Prostate gland (tissue), 2 donors: ENCODE measurements around the gene TLK2. TPM values are rescaled to one million over a fixed set of nuclear protein-coding genes. Genes with fewer than 3 reads are reported as not detected.
A peak's percentile ranks its signal among the peaks of the same experiment; 100 is the strongest.

Experiments used
- DNase-seq: peaks from one replicate; pipeline ENCODE4 v3.0.0-alpha.2; 2019; ENCODE audit warnings: low spot score
- H3K27ac ChIP-seq, 2 donors: fragments of 200-600 bp; sonication (generic); 2 replicates each; pipeline ENCODE4 v1.5.1; 2017 to 2019
- H3K27me3 ChIP-seq: fragments of 200-600 bp; sonication (generic); replicated peaks from 2 replicates; pipeline ENCODE4 v1.5.1; 2019; ENCODE audit not compliant: insufficient read depth
- H3K36me3 ChIP-seq, 2 donors: fragments of 200-600 bp; sonication (generic); 1 replicate in 1 of 2; 2 replicates in 1 of 2; pipeline versions ENCODE4 v1.5.1 to v1.8.1; 2017 to 2019
- H3K4me1 ChIP-seq: fragments of 200-600 bp; sonication (generic); replicated peaks from 2 replicates; pipeline ENCODE4 v1.5.1; 2019
- H3K4me3 ChIP-seq, 2 donors: fragments of 200-600 bp; sonication (generic); 2 replicates each; pipeline ENCODE4 v1.5.1; 2017 to 2019
- H3K9me3 ChIP-seq: fragments of 200-600 bp; sonication (generic); 2 replicates; pipeline ENCODE4 v1.5.1; 2017
- POLR2A ChIP-seq: fragments of 450-650 bp; IDR thresholded peaks from one replicate; pipeline ENCODE4 v1.6.1; 2016; ENCODE audit warnings: antibody characterized with exemption, mild to moderate bottlenecking
- POLR2AphosphoS5 ChIP-seq: sonication (generic); formaldehyde crosslinking; IDR thresholded peaks from one replicate; pipeline ENCODE4 v1.6.1; 2017; ENCODE audit warnings: antibody characterized with exemption
- WGBS: methylation state at CpG from one replicate; pipeline ENCODE4 v1.1.5; 2018; 5-methylcytosine and 5-hydroxymethylcytosine counted together
- intact Hi-C: fragments of 100-400 bp; cut with DNase I; formaldehyde crosslinking; loops from one replicate; pipeline ENCODE4 v1.14.2; 2022
- total RNA-seq, 2 donors: library from RNA; depleted of rRNA; stranded (reverse); fragments of >200 nt; gene quantifications; one replicate each; pipeline ENCODE4 v1.1.0, GENCODE V29; 2016
- TF ChIP-seq, protein P1 (sequence below), 4 experiments: fragments of 200-600 bp in 2 of 4; fragments of 450-650 bp in 2 of 4; sonication (generic) in 2 of 4; IDR thresholded peaks; 1 replicate in 3 of 4; 2 replicates in 1 of 4; pipeline ENCODE4 v1.5.1; 2016 to 2019; ENCODE audit warnings: antibody characterized with exemption in 4 of 4, mild to moderate bottlenecking in 2 of 4, moderate library complexity in 2 of 4

The TLK2 gene
- total RNA-seq, 2 donors from 2014 or later: 24.1 to 47.6 TPM

DNA sequence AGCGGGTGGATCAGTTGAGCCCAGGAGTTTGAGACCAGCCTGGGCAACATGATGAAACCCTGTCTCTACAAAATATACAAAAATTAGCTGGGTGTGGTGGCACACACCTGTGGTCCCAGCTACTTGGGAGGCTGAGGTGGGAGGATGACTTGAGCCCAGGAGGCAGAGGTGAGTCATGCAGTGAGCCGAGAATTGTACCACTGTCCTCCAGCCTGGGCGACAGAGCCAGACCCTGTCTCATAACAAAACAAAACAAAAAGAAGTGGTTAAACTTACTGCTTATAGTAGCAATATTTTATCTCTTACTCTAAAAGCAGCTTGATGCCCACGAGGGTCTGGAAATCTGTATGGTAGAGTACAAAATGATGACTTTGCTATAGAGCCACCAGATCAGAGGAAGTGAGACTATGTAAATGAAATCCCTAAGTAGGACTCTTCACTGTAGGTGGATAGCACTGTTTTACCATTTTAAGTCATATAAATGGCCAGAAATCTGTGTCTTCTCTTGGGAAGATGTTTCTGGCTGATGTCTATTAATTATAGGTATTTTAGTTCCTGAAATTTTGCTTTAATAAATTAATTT, 88.5 kb downstream of the TLK2 start:
- Histone ChIP-seq H3K4me3 (no peak overlapping the region), H3K9me3 (no peaks in the 10 kb centered on the region), H3K36me3 (no peaks in the 10 kb centered on the region), H3K27me3 (no peaks in the 10 kb centered on the region), H3K4me1 (no peaks in the 10 kb centered on the region), H3K27ac (no peak overlapping the region)
- intact Hi-C loops: no loop called here
- WGBS: 86% methylated on average over 4 of the region's 4 CpGs
- TF ChIP-seq, protein P1, sequence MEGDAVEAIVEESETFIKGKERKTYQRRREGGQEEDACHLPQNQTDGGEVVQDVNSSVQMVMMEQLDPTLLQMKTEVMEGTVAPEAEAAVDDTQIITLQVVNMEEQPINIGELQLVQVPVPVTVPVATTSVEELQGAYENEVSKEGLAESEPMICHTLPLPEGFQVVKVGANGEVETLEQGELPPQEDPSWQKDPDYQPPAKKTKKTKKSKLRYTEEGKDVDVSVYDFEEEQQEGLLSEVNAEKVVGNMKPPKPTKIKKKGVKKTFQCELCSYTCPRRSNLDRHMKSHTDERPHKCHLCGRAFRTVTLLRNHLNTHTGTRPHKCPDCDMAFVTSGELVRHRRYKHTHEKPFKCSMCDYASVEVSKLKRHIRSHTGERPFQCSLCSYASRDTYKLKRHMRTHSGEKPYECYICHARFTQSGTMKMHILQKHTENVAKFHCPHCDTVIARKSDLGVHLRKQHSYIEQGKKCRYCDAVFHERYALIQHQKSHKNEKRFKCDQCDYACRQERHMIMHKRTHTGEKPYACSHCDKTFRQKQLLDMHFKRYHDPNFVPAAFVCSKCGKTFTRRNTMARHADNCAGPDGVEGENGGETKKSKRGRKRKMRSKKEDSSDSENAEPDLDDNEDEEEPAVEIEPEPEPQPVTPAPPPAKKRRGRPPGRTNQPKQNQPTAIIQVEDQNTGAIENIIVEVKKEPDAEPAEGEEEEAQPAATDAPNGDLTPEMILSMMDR (IDR thresholded peaks at IDR 0.05): no peak
- no peak for DNase-seq

DNA sequence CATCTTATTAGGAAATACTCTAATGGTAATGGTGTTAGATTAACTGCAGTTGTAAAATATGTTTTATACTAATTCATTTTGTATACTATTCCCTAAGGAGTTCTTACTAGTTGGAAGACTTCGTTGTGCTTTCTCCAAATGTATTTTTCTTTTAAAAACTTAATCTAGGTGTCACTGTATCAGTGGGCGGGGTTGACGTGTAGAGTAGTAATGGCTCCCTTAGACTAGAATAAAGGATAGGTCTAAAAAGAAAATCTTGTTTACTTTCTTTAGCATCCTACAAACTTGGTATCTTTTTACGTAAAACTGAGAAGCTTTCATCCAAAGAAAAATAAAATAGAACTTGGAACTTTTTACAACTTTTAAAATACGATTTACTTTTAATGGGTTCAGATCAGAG, 93.9 kb downstream of the TLK2 start:
- 64% methylated on average over 5 of the region's 5 CpGs for WGBS
- no peak for TF ChIP-seq POLR2AphosphoS5
- no peak for TF ChIP-seq POLR2A
- TF ChIP-seq, protein P1 (IDR thresholded peaks at IDR 0.05): no peak
- Histone ChIP-seq H3K4me3 (no peak overlapping the region), H3K27ac (no peak overlapping the region), H3K27me3 (no peaks in the 10 kb centered on the region), H3K4me1 (no peaks in the 10 kb centered on the region), H3K9me3 (no peaks in the 10 kb centered on the region), H3K36me3 (no peaks in the 10 kb centered on the region)
- intact Hi-C loops: no loop called here
- DNase-seq: no peak

DNA sequence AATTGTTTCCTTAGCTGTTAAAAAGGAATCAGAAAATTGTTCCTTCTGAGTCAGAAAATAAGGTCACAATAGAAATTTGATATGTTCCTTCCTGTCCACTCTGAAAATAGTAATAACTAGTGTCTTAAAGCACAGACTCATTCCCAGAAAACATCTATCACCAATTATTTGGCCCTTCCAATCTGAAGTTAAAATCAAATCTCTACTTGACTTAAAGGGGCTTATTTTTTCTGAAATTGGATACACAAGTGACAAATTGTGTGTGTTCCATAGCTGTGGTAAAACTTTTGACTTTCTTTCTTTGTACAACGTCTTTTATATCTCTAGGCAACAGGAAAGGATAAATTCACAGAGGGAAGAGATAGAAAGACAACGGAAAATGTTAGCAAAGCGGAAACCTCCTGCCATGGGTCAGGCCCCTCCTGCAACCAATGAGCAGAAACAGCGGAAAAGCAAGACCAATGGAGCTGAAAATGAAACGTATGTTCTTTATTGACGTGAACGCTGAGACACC, 94.3 kb downstream of the TLK2 start:
- 38% methylated on average over 7 of the region's 7 CpGs for WGBS
- intact Hi-C loops: no loop called here

DNA sequence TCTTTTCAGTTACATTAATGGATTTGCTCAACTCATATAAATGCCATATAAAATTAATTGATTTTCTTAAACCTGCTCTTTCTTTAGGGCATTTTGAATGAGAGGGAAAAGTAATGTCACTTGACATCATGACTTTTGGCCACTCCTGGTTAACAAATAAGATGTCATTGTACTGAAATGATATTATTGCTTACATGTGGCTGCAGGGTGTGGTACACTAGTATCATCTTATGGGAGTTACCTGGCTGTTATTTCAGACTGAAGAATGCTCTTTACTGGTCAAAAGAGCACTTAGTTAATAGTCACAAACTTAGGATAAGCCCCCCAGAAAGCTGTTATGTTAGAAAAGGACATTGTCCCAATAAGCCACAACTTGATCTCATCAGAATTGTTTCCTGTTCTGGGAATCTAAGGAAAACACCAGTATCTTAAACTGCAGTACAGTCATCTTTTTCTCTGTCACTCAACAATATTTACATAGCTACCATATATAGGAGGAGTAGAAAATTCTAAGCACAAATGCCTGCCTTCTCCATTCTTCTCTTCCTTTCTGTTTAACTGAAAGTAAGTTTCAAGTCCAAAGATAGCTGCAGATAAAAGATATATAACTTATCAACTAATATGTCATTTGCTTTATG, 95.0 kb downstream of the TLK2 start:
- Histone ChIP-seq H3K27me3 (no peaks in the 10 kb centered on the region), H3K27ac (peak overlapping the region; percentile 10 to 23), H3K4me1 (no peaks in the 10 kb centered on the region), H3K9me3 (no peaks in the 10 kb centered on the region), H3K36me3 (no peaks in the 10 kb centered on the region), H3K4me3 (no peak overlapping the region)
- intact Hi-C loops: no loop called here
- DNase-seq: no peak
- TF ChIP-seq POLR2A: no peak
- no peak for TF ChIP-seq POLR2AphosphoS5
- TF ChIP-seq, protein P1 (IDR thresholded peaks at IDR 0.05): no peak

More for the DNA sequence above, 94.3 kb downstream of the TLK2 start:
- no peaks in the 10 kb centered on the region for H3K36me3 ChIP-seq
- no peak for DNase-seq
- TF ChIP-seq POLR2AphosphoS5 (no peak), POLR2A (no peak)
- TF ChIP-seq, protein P1 (IDR thresholded peaks at IDR 0.05): no peak
- no peak overlapping the region for H3K4me3 ChIP-seq
- H3K27me3 ChIP-seq: no peaks in the 10 kb centered on the region
- H3K4me1 ChIP-seq: no peaks in the 10 kb centered on the region
- peak overlapping the region in 1 of 2 donors; percentile 23 for H3K27ac ChIP-seq
- H3K9me3 ChIP-seq: no peaks in the 10 kb centered on the region

DNA sequence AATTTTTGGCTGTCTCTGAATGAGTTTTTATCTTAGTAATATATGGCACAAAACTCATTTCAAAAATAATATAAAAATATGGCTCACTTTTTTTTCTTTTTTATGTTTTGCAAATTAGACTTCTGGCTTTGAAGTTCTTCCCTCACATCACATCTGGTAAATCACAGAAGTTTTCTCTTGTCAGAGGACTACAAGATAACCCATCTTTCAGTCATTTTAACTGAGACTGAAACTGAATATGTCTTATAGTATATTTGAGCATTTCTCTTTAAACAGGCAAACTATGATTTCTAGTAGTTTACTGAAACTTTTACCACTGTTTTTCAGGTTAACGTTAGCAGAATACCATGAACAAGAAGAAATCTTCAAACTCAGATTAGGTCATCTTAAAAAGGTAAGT, 97.8 kb downstream of the TLK2 start:
- no peak overlapping the region for H3K4me3 ChIP-seq
- intact Hi-C loops: no loop called here
- H3K9me3 ChIP-seq: no peaks in the 10 kb centered on the region
- H3K36me3 ChIP-seq: no peaks in the 10 kb centered on the region
- TF ChIP-seq POLR2AphosphoS5 (no peak), POLR2A (no peak)
- H3K27me3 ChIP-seq: no peaks in the 10 kb centered on the region
- H3K4me1 ChIP-seq: no peaks in the 10 kb centered on the region
- H3K27ac ChIP-seq: no peak overlapping the region
- DNase-seq: no peak
- WGBS: 86% methylated on average over 1 of the region's 1 CpG
